SH-SY5Y (cell line): Measurements from ENCODE around the gene NCOR2.

Source experiments
- GATA2 ChIP-seq: IDR thresholded peaks from 2 replicates; pipeline ENCODE4 v1.6.1; 2011; ENCODE audit warnings: mild to moderate bottlenecking, low read depth, low read length
- GATA3 ChIP-seq: IDR thresholded peaks from 2 replicates; pipeline ENCODE4 v1.6.1; 2011; ENCODE audit warnings: low read depth, mild to moderate bottlenecking, low read length, moderate library complexity

- TF ChIP-seq GATA2 (no peak), GATA3 (no peak)
Observed at GRCh38 chr12:124554429-124555029, 12.9 kb downstream of the NCOR2 start.
